ENCODE results near the gene GLIS1.

The GLIS1 gene

DNA sequence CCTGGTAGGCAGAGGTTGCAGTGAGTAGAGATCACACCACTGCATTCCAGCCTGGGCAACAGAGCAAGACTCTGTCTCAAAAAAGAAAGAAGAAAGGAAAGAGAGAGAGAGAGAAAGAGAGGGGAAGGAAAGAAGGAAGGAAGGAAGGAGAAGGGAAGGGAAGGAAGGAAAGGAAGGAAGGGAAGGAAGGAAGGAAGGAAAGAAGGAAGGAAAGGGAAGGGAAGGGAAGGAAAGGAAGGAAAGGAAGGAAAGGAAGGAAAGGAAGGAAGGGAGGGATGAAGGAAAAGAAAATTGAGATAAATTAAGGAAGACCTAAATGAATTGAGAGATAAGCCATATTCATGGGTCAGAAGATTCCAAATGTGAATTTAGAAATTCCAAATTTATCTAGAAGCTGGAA lies 92.2 kb downstream of the GLIS1 start:
- no peaks in the 10 kb centered on the region for H3K79me2 ChIP-seq (ENCODE audit: insufficient read depth, low read length)
- no peak for TF ChIP-seq EZH2phosphoT487 (conservative IDR thresholded peaks at IDR 0.05; ENCODE audit: low read length)

DNA sequence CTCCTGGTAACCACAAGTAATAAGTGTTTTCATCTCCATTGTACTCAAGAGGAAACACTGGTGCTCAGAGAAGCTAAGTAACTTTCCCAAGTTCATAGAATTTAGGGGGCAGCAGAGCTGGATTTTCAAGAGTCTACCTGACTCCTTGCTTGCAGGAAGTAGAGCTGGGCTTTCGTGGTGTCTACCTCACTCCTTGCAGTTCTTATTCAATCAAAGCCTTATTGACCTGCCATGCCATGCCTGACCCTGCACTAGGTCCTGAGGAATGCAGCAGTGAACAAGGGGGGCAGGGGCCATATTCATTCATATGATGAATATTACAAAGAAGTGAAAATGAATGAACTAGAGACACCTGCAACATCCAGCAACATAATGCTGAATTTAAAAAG lies 93.3 kb downstream of the GLIS1 start:
- no peak overlapping the region for H3K4me2 ChIP-seq (ENCODE audit: low read depth, low read length, poor library complexity, severe bottlenecking)
- H3K4me3 ChIP-seq (ENCODE audit: insufficient read depth, low read length, poor library complexity, severe bottlenecking): no peak overlapping the region
- TF ChIP-seq EZH2phosphoT487 (conservative IDR thresholded peaks at IDR 0.05; ENCODE audit: low read length): no peak
- TF ChIP-seq, protein P1, sequence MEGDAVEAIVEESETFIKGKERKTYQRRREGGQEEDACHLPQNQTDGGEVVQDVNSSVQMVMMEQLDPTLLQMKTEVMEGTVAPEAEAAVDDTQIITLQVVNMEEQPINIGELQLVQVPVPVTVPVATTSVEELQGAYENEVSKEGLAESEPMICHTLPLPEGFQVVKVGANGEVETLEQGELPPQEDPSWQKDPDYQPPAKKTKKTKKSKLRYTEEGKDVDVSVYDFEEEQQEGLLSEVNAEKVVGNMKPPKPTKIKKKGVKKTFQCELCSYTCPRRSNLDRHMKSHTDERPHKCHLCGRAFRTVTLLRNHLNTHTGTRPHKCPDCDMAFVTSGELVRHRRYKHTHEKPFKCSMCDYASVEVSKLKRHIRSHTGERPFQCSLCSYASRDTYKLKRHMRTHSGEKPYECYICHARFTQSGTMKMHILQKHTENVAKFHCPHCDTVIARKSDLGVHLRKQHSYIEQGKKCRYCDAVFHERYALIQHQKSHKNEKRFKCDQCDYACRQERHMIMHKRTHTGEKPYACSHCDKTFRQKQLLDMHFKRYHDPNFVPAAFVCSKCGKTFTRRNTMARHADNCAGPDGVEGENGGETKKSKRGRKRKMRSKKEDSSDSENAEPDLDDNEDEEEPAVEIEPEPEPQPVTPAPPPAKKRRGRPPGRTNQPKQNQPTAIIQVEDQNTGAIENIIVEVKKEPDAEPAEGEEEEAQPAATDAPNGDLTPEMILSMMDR (IDR thresholded peaks at IDR 0.05; ENCODE audit: insufficient read depth, low read length, poor library complexity, severe bottlenecking): no peak
- no peak overlapping the region for H3K27ac ChIP-seq (ENCODE audit: low read depth, low read length)
- no peak overlapping the region for H2AFZ ChIP-seq (ENCODE audit: low read depth, low read length, severe bottlenecking)
- no peak overlapping the region for H3K9ac ChIP-seq (ENCODE audit: low read length)
- H3K27me3 ChIP-seq (ENCODE audit: low read length): no peaks in the 10 kb centered on the region
- H3K79me2 ChIP-seq (ENCODE audit: insufficient read depth, low read length): no peaks in the 10 kb centered on the region
- no peaks in the 10 kb centered on the region for H3K9me2 ChIP-seq (replicated peaks; ENCODE audit: insufficient read depth, low read length)
- no peaks in the 10 kb centered on the region for H4K20me1 ChIP-seq (ENCODE audit: low read depth, low read length)
- H3F3A ChIP-seq (ENCODE audit: insufficient read depth): no peaks in the 10 kb centered on the region
- no peaks in the 10 kb centered on the region for H3K36me3 ChIP-seq (ENCODE audit: low read length)
- no peaks in the 10 kb centered on the region for H3K9me3 ChIP-seq (ENCODE audit: insufficient read depth, low read length)

More for the DNA sequence above, 92.2 kb downstream of the GLIS1 start:
- Histone ChIP-seq H3K27me3 (ENCODE audit: low read length) (no peaks in the 10 kb centered on the region), H3K9ac (ENCODE audit: low read length) (no peak overlapping the region), H3K9me2 (replicated peaks; ENCODE audit: insufficient read depth, low read length) (no peaks in the 10 kb centered on the region), H3F3A (ENCODE audit: insufficient read depth) (no peaks in the 10 kb centered on the region), H3K4me3 (ENCODE audit: insufficient read depth, low read length, poor library complexity, severe bottlenecking) (no peak overlapping the region), H2AFZ (ENCODE audit: low read depth, low read length, severe bottlenecking) (no peak overlapping the region), H3K9me3 (ENCODE audit: insufficient read depth, low read length) (no peaks in the 10 kb centered on the region), H4K20me1 (ENCODE audit: low read depth, low read length) (no peaks in the 10 kb centered on the region), H3K4me2 (ENCODE audit: low read depth, low read length, poor library complexity, severe bottlenecking) (no peak overlapping the region), H3K27ac (ENCODE audit: low read depth, low read length) (no peak overlapping the region), H3K36me3 (ENCODE audit: low read length) (no peaks in the 10 kb centered on the region)

DNA sequence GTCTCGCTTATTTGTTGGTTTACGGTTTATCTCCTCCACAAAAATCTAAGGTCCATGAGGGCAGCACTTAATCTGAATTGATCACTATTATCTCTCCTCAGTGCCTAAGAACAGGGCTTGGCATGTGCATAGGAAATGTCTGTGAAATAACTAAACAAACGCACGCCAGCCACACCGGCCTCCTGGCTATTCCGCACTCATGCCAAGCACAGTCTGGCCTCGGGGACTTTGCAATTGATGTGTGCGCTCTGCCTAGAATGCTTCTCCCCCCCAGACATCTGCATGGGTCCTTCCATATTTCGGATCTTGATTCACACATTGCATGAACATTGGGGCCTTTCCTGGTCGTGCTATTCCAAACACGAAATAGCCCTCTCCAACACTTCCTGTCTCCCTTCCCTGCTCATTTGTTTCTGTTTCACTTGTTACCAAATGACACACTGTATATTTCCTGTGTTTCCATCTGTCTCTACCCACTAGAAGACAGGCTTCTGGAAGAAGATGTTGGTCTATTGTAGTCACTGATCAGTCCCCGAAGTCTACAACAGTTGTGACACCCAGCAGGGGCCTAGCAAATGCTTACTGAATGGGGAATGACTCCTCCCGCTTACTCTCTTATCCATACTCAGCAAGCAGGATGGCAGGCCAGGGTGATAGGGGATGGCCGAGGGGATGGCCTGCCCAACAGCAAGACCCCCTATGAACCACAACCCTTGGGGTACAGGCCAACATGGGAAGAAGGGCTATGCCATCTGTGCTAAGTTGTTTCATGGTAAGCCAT lies 93.9 kb downstream of the GLIS1 start:
- Histone ChIP-seq H3K4me3 (ENCODE audit: insufficient read depth, low read length, poor library complexity, severe bottlenecking) (no peak overlapping the region), H3K27me3 (ENCODE audit: low read length) (no peaks in the 10 kb centered on the region), H3F3A (ENCODE audit: insufficient read depth) (no peaks in the 10 kb centered on the region), H3K27ac (ENCODE audit: low read depth, low read length) (no peak overlapping the region), H3K9ac (ENCODE audit: low read length) (no peak overlapping the region), H2AFZ (ENCODE audit: low read depth, low read length, severe bottlenecking) (no peak overlapping the region), H3K36me3 (ENCODE audit: low read length) (no peaks in the 10 kb centered on the region), H3K9me3 (ENCODE audit: insufficient read depth, low read length) (no peaks in the 10 kb centered on the region), H4K20me1 (ENCODE audit: low read depth, low read length) (no peaks in the 10 kb centered on the region), H3K9me2 (replicated peaks; ENCODE audit: insufficient read depth, low read length) (no peaks in the 10 kb centered on the region), H3K79me2 (ENCODE audit: insufficient read depth, low read length) (no peaks in the 10 kb centered on the region), H3K4me2 (ENCODE audit: low read depth, low read length, poor library complexity, severe bottlenecking) (no peak overlapping the region)
- TF ChIP-seq, protein P1 (IDR thresholded peaks at IDR 0.05; ENCODE audit: insufficient read depth, low read length, poor library complexity, severe bottlenecking): no peak
- TF ChIP-seq EZH2phosphoT487 (conservative IDR thresholded peaks at IDR 0.05; ENCODE audit: low read length): no peak

DNA sequence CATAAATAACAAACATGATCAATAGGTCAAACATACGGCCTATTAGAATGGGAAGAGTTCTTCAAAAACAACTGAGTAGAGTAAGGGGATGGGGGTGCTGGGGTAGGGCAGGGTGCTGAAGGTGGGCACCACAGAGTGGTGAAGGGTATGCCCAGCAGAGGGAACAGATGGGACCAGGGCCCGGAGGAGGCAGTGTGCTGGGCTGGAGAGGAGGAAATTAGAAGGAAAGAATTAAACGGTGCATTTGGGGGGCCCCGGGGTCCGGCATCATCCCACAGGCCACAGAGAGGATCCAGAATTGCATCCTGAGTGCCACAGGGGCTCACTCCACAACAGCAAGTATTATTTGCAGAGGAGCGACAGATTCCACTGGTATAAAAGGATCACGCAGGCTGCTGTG lies 94.5 kb downstream of the GLIS1 start:
- Histone ChIP-seq H3F3A (ENCODE audit: insufficient read depth) (no peaks in the 10 kb centered on the region), H3K4me2 (ENCODE audit: low read depth, low read length, poor library complexity, severe bottlenecking) (no peak overlapping the region), H3K9ac (ENCODE audit: low read length) (no peak overlapping the region), H3K4me3 (ENCODE audit: insufficient read depth, low read length, poor library complexity, severe bottlenecking) (no peak overlapping the region), H3K9me3 (ENCODE audit: insufficient read depth, low read length) (no peaks in the 10 kb centered on the region), H2AFZ (ENCODE audit: low read depth, low read length, severe bottlenecking) (no peak overlapping the region), H3K27ac (ENCODE audit: low read depth, low read length) (no peak overlapping the region), H4K20me1 (ENCODE audit: low read depth, low read length) (no peaks in the 10 kb centered on the region), H3K9me2 (replicated peaks; ENCODE audit: insufficient read depth, low read length) (no peaks in the 10 kb centered on the region), H3K79me2 (ENCODE audit: insufficient read depth, low read length) (no peaks in the 10 kb centered on the region), H3K36me3 (ENCODE audit: low read length) (no peaks in the 10 kb centered on the region), H3K27me3 (ENCODE audit: low read length) (no peaks in the 10 kb centered on the region)
- TF ChIP-seq, protein P1 (IDR thresholded peaks at IDR 0.05; ENCODE audit: insufficient read depth, low read length, poor library complexity, severe bottlenecking): no peak
- TF ChIP-seq EZH2phosphoT487 (conservative IDR thresholded peaks at IDR 0.05; ENCODE audit: low read length): no peak
